Measurements from ENCODE around the gene ZNF148. TPM values are rescaled to one million over a fixed set of nuclear protein-coding genes. Genes with fewer than 3 reads are reported as not detected.
A peak's percentile ranks its signal among the peaks of the same experiment; 100 is the strongest.

The ZNF148 gene
- total RNA-seq, 1 experiment from 2014 or later = 24.8 TPM

- Histone ChIP-seq H4K91ac (ENCODE audit: insufficient read length, low read depth, low read length) (no peak overlapping the region), H3K9me3 (ENCODE audit: control insufficient read depth, low read depth, low read length) (no peaks in the 10 kb centered on the region), H2BK20ac (ENCODE audit: low read depth, low read length, poor library complexity, severe bottlenecking) (no peak overlapping the region), H3K9ac (ENCODE audit: extremely low read depth, insufficient read length, low read length) (no peak overlapping the region), H3K4me2 (ENCODE audit: insufficient read depth, insufficient read length, low read length) (no peak overlapping the region), H3K14ac (ENCODE audit: insufficient read depth, low read length) (no peak overlapping the region), H2AFZ (ENCODE audit: low read length) (no peak overlapping the region), H3K79me1 (ENCODE audit: insufficient read depth, low read depth, low read length, poor library complexity, severe bottlenecking) (no peaks in the 10 kb centered on the region), H4K20me1 (ENCODE audit: control insufficient read depth, insufficient read depth, insufficient read length) (no peaks in the 10 kb centered on the region), H4K5ac (ENCODE audit: insufficient read length, low read depth, low read length) (no peak overlapping the region), H3K18ac (ENCODE audit: insufficient read length, low read depth, low read length) (no peak overlapping the region), H2BK120ac (ENCODE audit: low read depth, low read length, poor library complexity, severe bottlenecking) (no peak overlapping the region), H3K4ac (ENCODE audit: low read depth, low read length) (no peak overlapping the region), H3K27me3 (ENCODE audit: insufficient read depth, low read length) (no peaks in the 10 kb centered on the region), H3K23me2 (ENCODE audit: insufficient read length, low read depth, low read length, poor library complexity, severe bottlenecking) (no peaks in the 10 kb centered on the region), H2BK5ac (ENCODE audit: insufficient read length, low read length) (no peak overlapping the region), H3T11ph (ENCODE audit: low read length) (no peak overlapping the region), H2BK15ac (ENCODE audit: low read depth, low read length) (no peak overlapping the region), H2BK12ac (ENCODE audit: insufficient read length, low read depth, low read length) (no peak overlapping the region), H3K23ac (ENCODE audit: insufficient read length, low read depth, low read length) (no peak overlapping the region), H3K4me1 (ENCODE audit: insufficient read depth, low read length) (peaks cover 4% of the 10 kb centered on the region; the same call in 1 of the 2 replicates), H3K56ac (ENCODE audit: insufficient read length, low read depth, low read length) (no peak overlapping the region), H3K27ac (ENCODE audit: insufficient read length, low read depth, low read length) (no peak overlapping the region), H2AK5ac (ENCODE audit: insufficient read length, low read length) (no peak overlapping the region), H3K79me2 (ENCODE audit: insufficient read depth, low read length) (no peaks in the 10 kb centered on the region), H4K8ac (replicated peaks; ENCODE audit: insufficient read length, low read depth, low read length) (no peak overlapping the region)
- no peaks in the 10 kb centered on the region for H3K27me3 Mint-ChIP-seq (ENCODE audit: low read depth)
- H3K4me1 Mint-ChIP-seq = peaks cover 47 to 48% of the 10 kb centered on the region in 2 experiments
- H3K9me3 Mint-ChIP-seq = peaks cover 0 to 3% of the 10 kb centered on the region in 2 experiments; a peak in 1 of 5 replicates
- no CpG with 5 or more reads among the region's 3 CpGs for WGBS (ENCODE audit: extremely low coverage, insufficient read length, low lambda C conversion rate)
- TF ChIP-seq, protein P1, sequence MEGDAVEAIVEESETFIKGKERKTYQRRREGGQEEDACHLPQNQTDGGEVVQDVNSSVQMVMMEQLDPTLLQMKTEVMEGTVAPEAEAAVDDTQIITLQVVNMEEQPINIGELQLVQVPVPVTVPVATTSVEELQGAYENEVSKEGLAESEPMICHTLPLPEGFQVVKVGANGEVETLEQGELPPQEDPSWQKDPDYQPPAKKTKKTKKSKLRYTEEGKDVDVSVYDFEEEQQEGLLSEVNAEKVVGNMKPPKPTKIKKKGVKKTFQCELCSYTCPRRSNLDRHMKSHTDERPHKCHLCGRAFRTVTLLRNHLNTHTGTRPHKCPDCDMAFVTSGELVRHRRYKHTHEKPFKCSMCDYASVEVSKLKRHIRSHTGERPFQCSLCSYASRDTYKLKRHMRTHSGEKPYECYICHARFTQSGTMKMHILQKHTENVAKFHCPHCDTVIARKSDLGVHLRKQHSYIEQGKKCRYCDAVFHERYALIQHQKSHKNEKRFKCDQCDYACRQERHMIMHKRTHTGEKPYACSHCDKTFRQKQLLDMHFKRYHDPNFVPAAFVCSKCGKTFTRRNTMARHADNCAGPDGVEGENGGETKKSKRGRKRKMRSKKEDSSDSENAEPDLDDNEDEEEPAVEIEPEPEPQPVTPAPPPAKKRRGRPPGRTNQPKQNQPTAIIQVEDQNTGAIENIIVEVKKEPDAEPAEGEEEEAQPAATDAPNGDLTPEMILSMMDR (conservative IDR thresholded peaks at IDR 0.05) = no peak
- no peak overlapping the region for H3K4me3 Mint-ChIP-seq
- H3K36me3 Mint-ChIP-seq (ENCODE audit: insufficient read depth in 1 of 3, low read depth in 3 of 3) = peaks cover 17 to 21% (median 21%) of the 10 kb centered on the region in 3 experiments
- H3K27ac Mint-ChIP-seq = peak overlapping the region in 2 of 3 experiments; percentile 1 to 56; a peak in 3 of 7 replicates
- no peak for DNase-seq
These were observed 189.3 kb downstream of the ZNF148 start for GRCh38 chr3:125185805-125186204.

All from H9 (cell line).